HG02588 (cell line): ENCODE data around the gene DMC1.
"Not testable (repeated sequence)": the region's sequence is repeated elsewhere in the genome, so short reads cannot be mapped to it uniquely, and the experiment has no call there.

ENCODE experiments used
- ATAC-seq: cut with Tn5 transposase; IDR thresholded peaks from one replicate; pipeline ENCODE4 v1.9.1; 2021; ENCODE audit warnings: mild to moderate bottlenecking, moderate library complexity; ENCODE audit not compliant: unreplicated experiment

DMC1 gene

GRCh38 chr22:38470179-38470578 is 99.8 kb downstream of the DMC1 start:
- not testable (repeated sequence) for ATAC-seq

DNA sequence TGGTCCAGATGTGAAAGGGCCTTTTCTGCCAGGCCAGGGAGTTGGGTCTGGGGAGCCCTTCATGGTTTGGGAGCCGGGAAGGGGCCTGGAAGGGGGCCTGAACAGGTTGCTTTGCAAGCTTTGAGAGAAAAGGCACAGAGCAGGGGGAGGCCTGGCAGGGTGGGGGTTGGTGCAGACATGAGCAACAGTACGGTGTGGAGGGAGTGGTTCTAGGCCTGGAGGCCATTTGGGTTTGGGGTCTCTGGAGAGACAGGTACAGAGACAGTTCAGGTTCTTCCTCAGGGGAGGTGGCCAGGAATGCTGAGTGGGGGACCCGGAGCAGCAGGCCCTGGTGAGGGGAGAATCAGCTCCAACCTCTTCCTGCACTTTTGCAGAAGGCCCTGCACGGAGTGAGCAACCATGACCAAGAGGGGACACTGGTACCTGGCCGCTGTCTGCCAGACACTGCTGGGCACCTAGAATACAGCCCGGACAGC is 100.6 kb downstream of the DMC1 start:
- no peak for ATAC-seq
